Middle frontal gyrus (tissue), 1 donor: Measurements from ENCODE around the gene KIFC1.
"Not testable (repeated sequence)": the region's sequence is repeated elsewhere in the genome, so short reads cannot be mapped to it uniquely, and the experiment has no call there.

ENCODE experiments used
- DNase-seq: peaks from one replicate; pipeline ENCODE4 v3.0.0-alpha.2; 2015; ENCODE audit warnings: low spot score; ENCODE audit errors: extremely low spot score

Gene KIFC1

GRCh38 chr6:33375143-33375671 lies 16.4 kb upstream of the KIFC1 start:
- no peak for DNase-seq

- DNase-seq: no peak
These were observed 14.5 kb upstream of the KIFC1 start for GRCh38 chr6:33377171-33377570.

GRCh38 chr6:33379184-33379583 lies 12.4 kb upstream of the KIFC1 start:
- not testable (repeated sequence) for DNase-seq

DNA sequence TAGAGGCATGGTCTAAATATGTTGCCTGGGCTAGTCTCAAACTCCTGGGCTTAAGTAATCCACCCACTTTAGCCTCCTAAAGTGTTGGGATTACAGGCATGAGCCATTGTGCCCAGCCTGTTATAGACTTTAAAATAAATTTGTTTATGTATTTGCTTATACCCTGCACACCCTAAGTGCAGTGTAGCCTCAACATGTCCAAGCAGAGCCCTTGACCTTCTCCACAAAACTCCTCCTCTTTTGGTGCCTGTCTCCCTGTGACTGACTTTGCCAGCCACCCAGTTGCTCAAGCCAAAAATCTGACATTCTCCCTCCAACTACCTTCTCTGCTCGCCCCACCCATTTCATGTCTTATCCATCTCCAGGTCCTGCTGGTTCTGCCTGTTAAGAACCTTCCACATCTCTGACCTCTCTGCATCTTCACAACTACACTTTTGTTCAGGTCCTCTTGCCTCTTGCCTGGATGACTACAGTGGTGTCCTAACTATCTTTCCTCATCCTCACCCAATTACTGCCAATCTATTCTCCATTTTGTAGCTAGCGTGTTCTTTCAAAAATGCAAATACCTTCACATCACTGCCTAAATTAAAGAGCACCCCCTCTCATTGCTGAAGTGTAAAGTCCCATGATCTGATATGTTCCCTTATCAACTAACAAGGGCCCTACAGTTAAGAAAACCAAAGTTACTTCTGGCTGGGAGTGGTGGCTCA lies 11.2 kb upstream of the KIFC1 start:
- DNase-seq: no peak

DNA sequence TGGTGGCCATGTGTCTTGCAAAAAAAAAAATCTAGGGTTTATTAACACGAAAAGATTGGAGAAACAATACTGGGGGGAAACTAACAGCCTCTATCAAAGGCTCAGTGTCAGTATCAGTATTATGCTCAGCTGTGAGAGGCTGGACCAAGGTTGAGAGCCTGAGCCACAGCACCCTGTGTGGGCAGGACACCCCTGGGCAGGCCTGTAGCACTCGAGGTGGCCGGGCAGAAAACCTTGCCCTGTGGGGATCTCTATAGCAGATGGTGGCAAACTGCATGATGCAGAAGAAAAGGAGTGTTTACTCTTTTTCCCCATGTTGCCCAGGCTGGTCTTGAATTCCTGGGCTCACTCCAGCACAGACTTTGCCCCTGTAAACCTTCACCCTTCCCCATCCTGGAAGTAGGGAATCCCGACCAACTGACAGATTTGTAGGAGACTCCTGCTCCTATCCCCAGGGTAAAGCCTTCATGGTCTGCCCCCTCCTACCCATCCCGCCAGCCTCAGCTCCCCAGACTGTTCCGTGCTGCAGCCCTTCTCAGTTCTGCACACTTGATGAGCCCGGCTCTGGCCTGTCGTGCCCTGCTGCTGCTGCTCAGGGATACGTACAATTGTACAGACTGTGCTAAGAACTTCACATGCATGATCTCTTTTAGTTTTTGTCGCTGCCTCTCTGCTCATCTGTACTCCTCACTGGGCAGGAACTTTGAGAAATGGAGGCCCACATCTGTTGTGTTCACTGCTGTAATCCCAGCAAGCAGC lies 8.0 kb upstream of the KIFC1 start:
- DNase-seq: no peak

- peak; percentile 15 for DNase-seq
These were observed 7.0 kb upstream of the KIFC1 start for GRCh38 chr6:33384581-33385020.

DNA sequence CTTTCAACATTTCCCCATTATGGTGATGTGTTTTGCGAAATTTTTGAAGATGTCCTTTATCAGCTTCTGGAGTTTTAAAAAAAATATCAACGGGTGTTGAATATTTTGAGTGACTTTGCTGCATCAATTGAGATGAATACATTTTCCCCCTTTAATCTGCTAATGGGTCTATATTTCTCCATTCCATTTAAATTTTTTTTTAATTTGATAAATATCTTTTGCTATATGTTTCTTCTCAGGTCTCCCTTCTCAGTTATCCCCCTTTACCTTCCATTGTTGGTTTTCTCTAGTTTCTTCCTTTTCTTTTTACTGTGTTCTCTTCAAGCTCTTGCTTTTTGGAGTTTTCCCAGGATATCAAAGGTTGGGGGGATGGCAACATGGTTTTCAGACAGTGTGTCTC lies 1.4 kb upstream of the KIFC1 start:
- no peak for DNase-seq

GRCh38 chr6:33390767-33391277 lies 801 bp upstream of the KIFC1 start:
- no peak for DNase-seq

DNA sequence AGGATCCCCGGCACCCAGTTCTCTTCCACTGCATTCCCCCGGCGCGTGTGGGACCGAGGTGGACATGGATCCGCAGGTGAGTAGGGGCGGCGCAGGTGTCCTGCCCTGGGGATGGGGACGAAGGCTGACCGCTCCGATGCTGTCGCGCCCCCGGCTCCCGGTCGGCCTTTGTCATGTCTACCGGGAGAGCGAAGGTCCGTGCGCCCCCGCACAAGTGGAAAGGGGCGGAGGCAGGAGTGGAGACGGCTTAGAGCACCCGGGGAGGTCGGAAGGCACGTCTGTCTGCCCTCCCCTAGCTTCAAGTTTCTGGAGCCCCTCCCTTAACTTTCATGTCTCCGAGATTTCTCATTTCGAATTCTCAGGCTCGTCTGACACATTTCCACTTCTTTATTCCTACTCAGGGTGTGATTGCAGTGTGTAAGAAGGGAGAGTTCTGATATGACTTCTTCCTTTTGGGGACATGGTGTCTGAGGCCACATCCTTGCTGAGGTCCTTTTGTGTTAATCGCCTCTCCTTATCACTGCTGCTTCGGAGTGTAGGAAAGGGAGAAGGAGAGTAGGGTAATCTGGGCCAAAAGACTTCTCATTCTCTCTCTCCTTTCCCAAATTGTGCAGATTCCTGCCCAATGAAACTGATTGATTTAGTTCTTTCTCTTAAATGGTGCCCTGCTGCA lies 435 bp downstream of the KIFC1 start:
- DNase-seq: no peak

DNA sequence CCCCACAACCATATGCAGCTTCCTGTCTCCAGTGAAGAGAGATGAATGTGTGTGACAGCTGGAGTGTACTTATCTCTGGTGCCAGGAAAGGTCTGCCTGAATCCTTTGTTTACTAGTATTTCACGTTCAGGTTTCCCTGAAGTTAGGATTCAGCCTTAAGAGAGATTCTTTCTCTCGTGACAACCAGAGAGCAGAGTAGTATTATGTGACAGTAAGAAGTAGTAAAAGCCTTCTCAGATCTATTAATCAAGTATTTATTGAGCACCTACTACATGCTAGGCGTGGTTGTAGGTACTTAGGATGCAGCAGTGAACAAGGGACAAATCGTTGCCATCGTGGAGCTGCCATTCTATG lies 949 bp downstream of the KIFC1 start:
- no peak for DNase-seq

DNA sequence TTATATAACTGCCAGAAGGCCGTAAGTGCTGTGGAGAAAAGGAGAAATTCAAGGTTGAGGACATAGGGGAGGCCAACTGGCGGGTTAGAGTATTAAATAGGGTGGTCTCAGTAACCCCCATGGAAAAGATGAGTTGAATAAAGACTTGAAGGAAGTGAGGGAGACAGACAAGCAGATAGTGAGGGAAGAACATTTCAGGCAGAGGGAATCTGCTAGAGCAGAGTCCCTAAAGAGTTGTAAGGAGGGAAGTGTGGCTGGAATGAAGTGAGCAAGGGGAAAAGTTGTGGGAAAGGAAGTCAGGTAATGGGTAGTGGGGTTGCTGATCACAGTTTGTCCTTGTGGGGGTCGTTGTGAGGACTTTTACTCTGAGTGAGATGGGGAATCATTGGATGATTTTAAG lies 1.4 kb downstream of the KIFC1 start:
- DNase-seq: no peak

- no peak for DNase-seq
These were observed 5.9 kb downstream of the KIFC1 start for GRCh38 chr6:33397541-33397940.

GRCh38 chr6:33398601-33399000 lies 7.0 kb downstream of the KIFC1 start:
- DNase-seq: not testable (repeated sequence)

DNA sequence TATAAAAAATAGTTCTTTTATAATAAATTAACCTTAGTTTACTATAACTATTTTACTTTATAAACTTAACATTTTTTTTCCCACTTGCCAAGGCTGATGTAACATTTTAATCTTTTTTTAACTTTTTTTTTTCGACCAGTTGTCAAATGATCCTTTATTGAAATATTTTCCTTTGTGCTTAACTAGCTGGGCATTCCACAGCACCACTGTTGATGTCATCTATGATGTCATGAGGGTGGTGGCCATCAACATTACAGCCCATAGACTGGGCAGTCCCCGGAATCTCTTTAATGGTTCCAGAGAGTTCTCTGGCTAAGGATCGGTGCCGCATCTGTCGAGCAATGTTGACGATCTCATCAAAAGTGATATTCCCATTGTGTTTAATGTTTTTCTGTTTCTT lies 8.3 kb downstream of the KIFC1 start:
- DNase-seq: not testable (repeated sequence)

DNA sequence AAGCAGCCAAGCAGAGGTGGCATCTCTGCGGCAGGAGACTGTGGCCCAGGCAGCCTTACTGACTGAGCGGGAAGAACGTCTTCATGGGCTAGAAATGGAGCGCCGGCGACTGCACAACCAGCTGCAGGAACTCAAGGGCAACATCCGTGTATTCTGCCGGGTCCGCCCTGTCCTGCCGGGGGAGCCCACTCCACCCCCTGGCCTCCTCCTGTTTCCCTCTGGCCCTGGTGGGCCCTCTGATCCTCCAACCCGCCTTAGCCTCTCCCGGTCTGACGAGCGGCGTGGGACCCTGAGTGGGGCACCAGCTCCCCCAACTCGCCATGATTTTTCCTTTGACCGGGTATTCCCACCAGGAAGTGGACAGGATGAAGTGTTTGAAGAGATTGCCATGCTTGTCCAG lies 13.3 kb downstream of the KIFC1 start:
- DNase-seq: no peak

- no peak for DNase-seq
These were observed 13.8 kb downstream of the KIFC1 start for GRCh38 chr6:33405386-33405940.

DNA sequence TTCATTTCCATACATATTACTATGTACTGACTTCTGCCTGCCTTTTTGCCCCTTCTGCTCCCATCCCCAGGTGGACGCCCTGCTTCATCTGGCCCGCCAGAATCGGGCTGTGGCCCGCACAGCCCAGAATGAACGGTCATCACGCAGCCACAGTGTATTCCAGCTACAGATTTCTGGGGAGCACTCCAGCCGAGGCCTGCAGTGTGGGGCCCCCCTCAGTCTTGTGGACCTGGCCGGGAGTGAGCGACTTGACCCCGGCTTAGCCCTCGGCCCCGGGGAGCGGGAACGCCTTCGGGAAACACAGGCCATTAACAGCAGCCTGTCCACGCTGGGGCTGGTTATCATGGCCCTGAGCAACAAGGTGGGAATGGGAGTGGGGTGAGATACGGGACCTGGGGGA lies 14.5 kb downstream of the KIFC1 start:
- DNase-seq: no peak

GRCh38 chr6:33407132-33407718 lies 15.6 kb downstream of the KIFC1 start:
- DNase-seq: no peak

- DNase-seq: peak; percentile 93
These were observed 18.6 kb downstream of the KIFC1 start for GRCh38 chr6:33410050-33410710.

- no peak for DNase-seq
These were observed 19.3 kb downstream of the KIFC1 start, which contains the start of gene PHF1 for GRCh38 chr6:33410711-33411631. PHF1 (plus strand) TSS chr6:33411014; CDS start chr6:33412264, 1,250 bp downstream.
